Activated CD4-positive, alpha-beta T cell treated with anti-CD3 and anti-CD28 coated beads, Interleukin-2, amount 50 U/mL, for 1 hour (primary cell): ENCODE data around the gene SMC5.
"Not testable (repeated sequence)": the region's sequence is repeated elsewhere in the genome, so short reads cannot be mapped to it uniquely, and the experiment has no call there.

Experiments used
- DNase-seq: peaks from one replicate; pipeline ENCODE4 v3.0.0-alpha.2; 2020

Gene SMC5

GRCh38 chr9:70258692-70259511, at the start of gene SMC5:
Gene SMC5, plus strand, starts transcription at chr9:70258978. Its CDS starts 101 bp downstream, at chr9:70259079.
- DNase-seq: peak; percentile 85

- no peak for DNase-seq
Measured at GRCh38 chr9:70217029-70217428, 41.7 kb upstream of the SMC5 start.

GRCh38 chr9:70218767-70219166, 40.0 kb upstream of the SMC5 start:
- DNase-seq: no peak

GRCh38 chr9:70220216-70220615, 38.6 kb upstream of the SMC5 start:
- no peak for DNase-seq

- no peak for DNase-seq
Measured at GRCh38 chr9:70222354-70222753, 36.4 kb upstream of the SMC5 start.

- DNase-seq: no peak
Measured at GRCh38 chr9:70228118-70228517, 30.7 kb upstream of the SMC5 start.

GRCh38 chr9:70228611-70229010, 30.2 kb upstream of the SMC5 start:
- no peak for DNase-seq

- DNase-seq: no peak
Measured at GRCh38 chr9:70229026-70229425, 29.8 kb upstream of the SMC5 start.

GRCh38 chr9:70229579-70229978, 29.2 kb upstream of the SMC5 start:
- DNase-seq: no peak

- DNase-seq: no peak
Measured at GRCh38 chr9:70232476-70232875, 26.3 kb upstream of the SMC5 start.

- not testable (repeated sequence) for DNase-seq
Measured at GRCh38 chr9:70234208-70234607, 24.6 kb upstream of the SMC5 start.

GRCh38 chr9:70245952-70246351, 12.8 kb upstream of the SMC5 start:
- not testable (repeated sequence) for DNase-seq

GRCh38 chr9:70250221-70250620, 8.6 kb upstream of the SMC5 start:
- no peak for DNase-seq

GRCh38 chr9:70255486-70255885, 3.3 kb upstream of the SMC5 start:
- DNase-seq: no peak

- no peak for DNase-seq
Measured at GRCh38 chr9:70256123-70256551, 2.6 kb upstream of the SMC5 start.

GRCh38 chr9:70257502-70257901, 1.3 kb upstream of the SMC5 start:
- no peak for DNase-seq

- no peak for DNase-seq
Measured at GRCh38 chr9:70257991-70258691, 637 bp upstream of the SMC5 start.

- DNase-seq: no peak
Measured at GRCh38 chr9:70259512-70259802, 679 bp downstream of the SMC5 start.

GRCh38 chr9:70260007-70260443, 1.2 kb downstream of the SMC5 start:
- no peak for DNase-seq

- no peak for DNase-seq
Measured at GRCh38 chr9:70260606-70261005, 1.8 kb downstream of the SMC5 start.

GRCh38 chr9:70261131-70261870, 2.5 kb downstream of the SMC5 start:
- no peak for DNase-seq

GRCh38 chr9:70262366-70262765, 3.6 kb downstream of the SMC5 start:
- no peak for DNase-seq

GRCh38 chr9:70262948-70263347, 4.2 kb downstream of the SMC5 start:
- no peak for DNase-seq

- DNase-seq: no peak
Measured at GRCh38 chr9:70263421-70263820, 4.6 kb downstream of the SMC5 start.
